Cardiac fibroblast (primary cell): ENCODE results near the gene ATP6V1F.

Experiments used
- DNase-seq, 2 donors: peaks; one replicate each; pipeline versions ENCODE4 v3.0.0 to v3.0.0-alpha.2; 2010; ENCODE audit warnings: low read depth in 2 of 2
- H3K4me3 ChIP-seq, 2 donors: replicated peaks in 1 of 2; 1 replicate in 1 of 2; 2 replicates in 1 of 2; pipeline ENCODE4 v1.5.1; 2011; ENCODE audit warnings: low read depth in 2 of 2, low read length in 2 of 2, mild to moderate bottlenecking in 2 of 2, moderate library complexity in 1 of 2
- TF ChIP-seq, protein P1 (sequence below): IDR thresholded peaks from one replicate; pipeline ENCODE4 v1.5.1; 2011; ENCODE audit warnings: low read depth, mild to moderate bottlenecking, low read length, inconsistent platforms

ATP6V1F gene

DNA sequence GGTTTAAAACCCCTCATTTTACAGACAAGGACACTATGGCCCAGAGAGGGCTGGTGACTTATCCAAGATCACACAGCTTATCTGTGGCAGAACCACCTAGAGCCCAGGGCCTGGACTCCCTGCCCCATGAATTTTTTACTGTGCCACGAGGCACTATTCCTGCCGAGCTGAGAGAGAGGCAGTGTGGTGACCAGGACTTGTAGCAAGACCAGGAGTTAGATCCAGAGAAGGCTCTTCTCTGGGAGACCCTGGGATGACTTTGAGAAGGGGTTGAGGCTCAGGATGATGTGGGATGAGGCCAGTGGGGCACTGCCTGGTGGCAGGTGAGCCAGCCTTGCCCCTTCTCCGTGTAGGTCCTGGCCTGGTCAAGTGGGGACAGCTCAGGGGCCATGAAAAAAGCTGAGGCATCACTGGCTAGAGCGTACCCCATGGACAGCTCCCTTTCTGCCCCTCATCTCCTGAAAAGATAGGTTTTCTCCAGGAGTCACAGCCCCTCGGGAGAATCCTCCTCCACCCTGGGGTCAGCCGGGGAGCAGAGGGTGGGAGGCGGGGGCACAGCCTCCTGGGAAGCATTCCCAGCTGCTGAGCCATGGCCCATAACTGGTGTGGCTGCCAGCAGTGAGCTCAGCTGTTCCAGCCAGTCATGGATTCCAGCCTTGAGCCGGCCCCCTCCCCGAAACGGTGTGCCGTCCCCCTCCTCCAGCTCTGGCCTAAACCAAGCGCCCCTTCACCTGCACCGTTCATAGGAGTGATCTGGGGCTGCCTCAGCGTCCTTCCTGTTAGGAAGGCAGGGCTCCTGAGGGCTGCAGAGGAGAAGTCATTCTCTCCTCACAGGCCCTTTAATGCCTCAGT, 26.6 kb upstream of the ATP6V1F start:
- no peak overlapping the region for H3K4me3 ChIP-seq
- TF ChIP-seq, protein P1, sequence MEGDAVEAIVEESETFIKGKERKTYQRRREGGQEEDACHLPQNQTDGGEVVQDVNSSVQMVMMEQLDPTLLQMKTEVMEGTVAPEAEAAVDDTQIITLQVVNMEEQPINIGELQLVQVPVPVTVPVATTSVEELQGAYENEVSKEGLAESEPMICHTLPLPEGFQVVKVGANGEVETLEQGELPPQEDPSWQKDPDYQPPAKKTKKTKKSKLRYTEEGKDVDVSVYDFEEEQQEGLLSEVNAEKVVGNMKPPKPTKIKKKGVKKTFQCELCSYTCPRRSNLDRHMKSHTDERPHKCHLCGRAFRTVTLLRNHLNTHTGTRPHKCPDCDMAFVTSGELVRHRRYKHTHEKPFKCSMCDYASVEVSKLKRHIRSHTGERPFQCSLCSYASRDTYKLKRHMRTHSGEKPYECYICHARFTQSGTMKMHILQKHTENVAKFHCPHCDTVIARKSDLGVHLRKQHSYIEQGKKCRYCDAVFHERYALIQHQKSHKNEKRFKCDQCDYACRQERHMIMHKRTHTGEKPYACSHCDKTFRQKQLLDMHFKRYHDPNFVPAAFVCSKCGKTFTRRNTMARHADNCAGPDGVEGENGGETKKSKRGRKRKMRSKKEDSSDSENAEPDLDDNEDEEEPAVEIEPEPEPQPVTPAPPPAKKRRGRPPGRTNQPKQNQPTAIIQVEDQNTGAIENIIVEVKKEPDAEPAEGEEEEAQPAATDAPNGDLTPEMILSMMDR: no peak
- peak; percentile 59 to 67 for DNase-seq

DNA sequence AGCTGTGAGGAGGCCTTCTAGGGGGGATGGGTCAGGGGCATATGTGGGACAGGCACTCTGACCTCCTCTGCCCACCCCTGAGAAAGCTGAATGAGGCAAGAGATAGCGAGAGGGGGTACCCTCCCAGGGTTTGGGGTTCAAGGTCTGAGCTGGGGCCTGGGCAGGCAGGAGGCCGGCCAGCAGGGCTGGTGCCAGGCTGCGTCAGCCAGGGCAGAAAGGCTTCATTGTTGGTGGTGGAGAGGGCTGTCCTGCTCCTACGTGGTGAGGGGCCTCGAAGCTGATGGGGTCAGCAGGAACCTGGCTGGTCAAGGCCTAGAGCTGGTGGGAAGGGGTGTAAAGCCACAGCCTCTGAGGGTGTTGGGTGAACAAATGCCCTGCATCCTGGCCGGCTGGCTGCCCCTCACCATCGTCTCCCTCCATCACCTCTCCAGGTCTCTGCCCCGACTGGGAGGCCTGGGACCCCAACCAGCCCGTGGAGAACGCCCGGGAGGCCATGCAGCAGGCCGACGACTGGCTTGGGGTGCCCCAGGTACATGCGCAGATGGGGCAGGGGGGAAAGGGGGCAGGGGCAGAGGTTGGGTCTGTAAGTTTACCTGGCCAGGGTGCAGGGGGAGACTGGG, 25.8 kb upstream of the ATP6V1F start:
- DNase-seq: no peak
- TF ChIP-seq, protein P1: no peak
- H3K4me3 ChIP-seq: no peak overlapping the region

DNA sequence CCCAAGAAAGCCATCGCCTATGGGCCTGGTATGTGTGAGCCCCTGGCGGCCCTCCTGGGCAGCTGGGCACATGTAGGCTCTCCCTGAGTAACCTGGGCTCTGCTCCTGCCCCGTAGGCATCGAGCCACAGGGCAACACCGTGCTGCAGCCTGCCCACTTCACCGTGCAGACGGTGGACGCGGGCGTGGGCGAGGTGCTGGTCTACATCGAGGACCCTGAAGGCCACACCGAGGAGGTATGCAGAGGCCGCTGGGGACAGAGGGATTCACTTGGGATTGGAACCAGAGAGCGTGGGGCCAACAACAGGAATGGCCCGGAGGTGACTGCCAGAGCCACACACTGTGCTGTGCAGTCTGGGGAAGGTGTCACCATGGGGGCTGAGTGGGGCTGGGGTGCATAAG, 25.1 kb upstream of the ATP6V1F start:
- no peak overlapping the region for H3K4me3 ChIP-seq
- TF ChIP-seq, protein P1: no peak
- no peak for DNase-seq

DNA sequence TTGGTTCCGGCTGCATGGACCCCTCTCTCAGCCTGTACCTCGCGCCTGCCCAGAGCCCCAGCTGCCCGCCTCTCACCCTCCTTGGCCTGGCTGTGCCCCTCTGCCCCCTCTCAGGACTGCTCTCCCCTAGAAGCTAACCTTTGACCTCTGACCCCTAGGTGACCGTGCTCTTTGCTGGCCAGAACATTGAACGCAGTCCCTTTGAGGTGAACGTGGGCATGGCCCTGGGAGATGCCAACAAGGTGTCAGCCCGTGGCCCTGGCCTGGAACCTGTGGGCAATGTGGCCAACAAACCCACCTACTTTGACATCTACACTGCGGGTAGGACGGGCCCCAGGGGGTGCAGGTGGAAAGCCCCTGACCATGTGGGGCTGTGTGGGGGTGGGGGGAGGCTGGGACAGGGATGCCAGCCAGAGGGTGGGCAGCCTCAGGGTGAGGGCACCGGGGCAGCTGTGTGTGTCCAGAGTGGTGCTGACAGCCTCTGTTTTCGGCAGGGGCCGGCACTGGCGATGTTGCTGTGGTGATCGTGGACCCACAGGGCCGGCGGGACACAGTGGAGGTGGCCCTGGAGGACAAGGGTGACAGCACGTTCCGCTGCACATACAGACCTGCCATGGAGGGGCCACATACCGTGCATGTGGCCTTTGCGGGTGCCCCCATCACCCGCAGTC, 24.4 kb upstream of the ATP6V1F start:
- no peak overlapping the region for H3K4me3 ChIP-seq
- DNase-seq: no peak
- TF ChIP-seq, protein P1: no peak

DNA sequence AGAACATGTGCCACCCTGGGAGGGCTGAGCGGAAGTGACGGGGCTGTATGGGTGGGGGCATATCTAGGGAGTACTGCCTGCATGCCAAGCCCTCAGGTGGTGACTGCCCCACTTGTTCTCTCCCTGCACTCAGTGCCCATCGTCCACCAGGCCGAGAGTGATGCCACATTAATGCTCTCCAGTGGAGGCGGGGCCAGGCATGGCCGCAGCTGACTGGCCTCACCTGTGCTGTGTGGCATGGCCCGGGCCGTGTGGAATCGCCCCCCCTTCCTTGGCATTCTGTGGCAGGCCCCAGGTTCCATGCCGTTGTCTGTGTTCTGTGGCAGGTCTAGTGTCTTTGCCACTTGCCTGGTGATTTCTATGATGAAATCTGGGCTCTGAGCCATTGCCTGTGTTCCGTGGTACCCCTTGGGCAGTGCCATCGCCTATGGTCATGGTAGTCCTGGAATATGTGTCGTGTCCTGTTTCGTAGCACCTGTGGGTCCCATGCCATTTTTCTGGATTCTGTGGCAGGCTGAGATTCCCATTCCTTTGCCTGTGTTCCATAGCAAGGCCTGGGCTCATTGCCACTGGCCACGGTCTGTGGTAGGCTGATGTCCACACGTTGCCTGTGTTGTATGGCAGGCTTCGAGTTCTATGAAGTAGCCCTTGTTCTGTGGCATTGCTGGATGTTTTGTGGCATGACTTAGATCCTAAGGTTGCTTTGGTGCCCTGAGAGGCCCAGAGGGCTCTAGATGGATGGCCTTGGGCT, 23.5 kb upstream of the ATP6V1F start:
- TF ChIP-seq, protein P1: no peak
- no peak for DNase-seq
- H3K4me3 ChIP-seq: no peak overlapping the region

DNA sequence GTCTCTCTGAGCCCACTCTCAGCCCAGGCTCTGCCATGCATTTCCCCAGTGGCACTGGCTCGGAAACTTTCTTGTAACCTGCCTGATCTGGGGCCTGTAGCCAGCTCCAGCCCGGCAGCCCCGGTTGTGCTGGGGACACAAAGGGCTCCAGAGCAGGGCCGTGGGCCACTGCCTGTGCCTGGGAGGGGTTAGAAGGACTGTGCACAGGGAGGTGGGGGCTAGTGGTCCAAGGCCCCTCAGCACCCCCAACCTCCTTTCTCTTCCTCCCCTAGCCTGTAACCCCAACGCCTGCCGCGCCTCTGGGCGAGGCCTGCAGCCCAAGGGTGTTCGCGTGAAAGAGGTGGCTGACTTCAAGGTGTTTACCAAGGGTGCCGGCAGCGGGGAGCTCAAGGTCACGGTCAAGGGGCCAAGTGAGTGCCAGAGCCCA, 22.9 kb upstream of the ATP6V1F start:
- TF ChIP-seq, protein P1: no peak
- H3K4me3 ChIP-seq: no peak overlapping the region
- DNase-seq: no peak
